ENCODE results near the gene BTG2.

The BTG2 gene

DNA sequence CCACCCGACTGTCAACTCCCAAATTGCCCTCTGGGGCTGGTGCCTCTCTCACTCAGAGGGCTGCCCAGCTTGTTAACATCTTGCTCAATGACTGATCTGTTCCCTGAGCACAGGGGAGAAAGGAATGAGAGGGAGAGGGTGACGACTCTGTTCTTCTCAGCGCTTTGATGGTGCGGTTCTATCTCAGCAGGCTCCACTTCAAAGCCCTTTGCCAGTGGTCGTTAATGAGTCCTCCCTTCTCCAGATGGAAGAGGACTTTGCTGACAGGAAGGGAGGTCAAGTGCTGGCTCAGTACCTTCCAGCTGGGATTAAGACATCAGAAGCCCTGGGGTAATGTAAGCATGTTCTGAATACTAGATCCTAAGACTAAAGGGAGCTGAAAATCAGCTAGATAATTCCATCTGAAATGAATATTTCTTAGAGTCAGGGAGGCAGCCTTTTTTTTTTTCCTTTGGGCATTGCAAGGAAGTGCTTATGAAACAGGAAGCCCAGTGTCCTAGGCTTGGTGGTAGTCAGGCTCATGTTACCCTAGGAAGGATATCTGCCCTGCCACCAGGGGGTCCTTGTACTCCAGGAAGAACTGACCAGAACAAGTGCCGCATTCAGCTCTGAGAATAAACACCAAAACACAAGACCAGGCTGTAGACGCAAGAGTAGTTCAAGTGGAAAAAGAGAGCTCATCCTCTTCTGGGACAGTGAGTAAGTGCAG is 40.9 kb downstream of the BTG2 start:
- no peak for DNase-seq

DNA sequence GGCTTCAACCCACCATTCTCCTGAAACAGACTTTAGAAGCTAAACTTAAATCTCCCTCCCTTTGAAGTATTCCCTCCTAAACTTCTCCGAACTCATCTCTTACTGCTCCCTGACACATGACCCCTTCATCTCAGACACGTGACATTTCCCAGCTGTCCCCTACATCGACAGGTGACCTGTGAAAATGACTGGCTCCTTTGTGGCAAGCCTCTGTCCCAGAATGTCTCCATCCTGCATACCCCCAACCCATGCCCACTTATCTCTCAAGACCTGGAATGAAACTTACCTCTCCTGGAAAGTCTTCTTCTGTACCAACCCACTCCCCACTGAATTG is 41.4 kb downstream of the BTG2 start:
- no peak for DNase-seq

DNA sequence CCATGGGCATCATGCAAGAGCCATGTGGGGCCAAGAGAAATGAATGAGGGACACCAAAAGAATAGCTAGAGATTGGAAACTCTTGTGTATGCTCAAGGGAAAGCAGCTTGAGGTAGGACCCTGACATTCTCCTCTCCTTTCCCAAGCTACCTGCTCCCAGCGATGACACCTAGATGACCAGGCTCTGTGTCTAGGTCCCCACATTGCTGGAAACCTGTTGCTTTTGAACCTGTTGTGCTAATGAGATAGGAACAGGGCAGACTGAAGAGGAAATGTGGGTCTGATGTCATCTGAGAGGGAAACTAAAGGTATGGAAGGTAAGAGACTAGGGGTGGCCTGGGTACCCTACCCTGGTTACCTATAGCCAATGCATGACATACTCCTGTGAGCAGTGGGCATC is 43.8 kb downstream of the BTG2 start:
- DNase-seq, result no peak

DNA sequence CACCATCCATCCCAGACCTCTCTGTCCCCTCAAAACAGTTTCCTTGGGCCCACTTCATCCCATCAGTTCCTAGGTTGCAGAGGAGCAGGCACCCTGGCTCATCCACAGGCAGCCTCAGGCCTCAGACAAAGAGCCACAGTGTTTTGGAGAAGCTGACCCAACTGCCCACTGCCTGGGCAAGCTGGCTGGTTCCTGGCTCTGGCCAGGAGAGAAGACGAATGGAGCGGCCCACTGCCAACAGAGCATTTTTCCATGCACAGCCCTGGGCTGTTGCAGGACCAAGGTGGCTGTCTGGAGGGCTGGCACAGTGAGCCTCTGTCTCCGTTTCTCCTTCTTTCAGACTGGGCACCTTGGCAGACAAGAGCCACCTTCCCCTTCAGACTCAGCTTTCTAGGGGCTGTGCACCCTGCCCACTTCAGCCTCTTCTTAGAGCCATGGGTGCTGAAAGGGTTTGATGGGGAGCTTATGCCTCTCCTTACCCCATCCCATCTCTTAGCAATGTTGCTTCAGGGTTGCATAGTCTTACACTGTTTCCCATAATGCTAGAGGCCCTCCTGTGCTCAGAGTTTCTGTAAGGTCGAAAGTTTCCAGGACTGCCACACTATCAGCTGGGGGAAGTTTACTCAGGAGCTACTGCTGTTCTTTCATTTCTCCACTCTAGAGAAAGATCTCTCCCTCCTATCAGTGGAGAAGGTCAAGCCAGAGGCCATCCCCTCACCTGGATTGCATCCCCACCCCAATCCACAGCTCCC is 44.6 kb downstream of the BTG2 start:
- DNase-seq, result no peak

DNA sequence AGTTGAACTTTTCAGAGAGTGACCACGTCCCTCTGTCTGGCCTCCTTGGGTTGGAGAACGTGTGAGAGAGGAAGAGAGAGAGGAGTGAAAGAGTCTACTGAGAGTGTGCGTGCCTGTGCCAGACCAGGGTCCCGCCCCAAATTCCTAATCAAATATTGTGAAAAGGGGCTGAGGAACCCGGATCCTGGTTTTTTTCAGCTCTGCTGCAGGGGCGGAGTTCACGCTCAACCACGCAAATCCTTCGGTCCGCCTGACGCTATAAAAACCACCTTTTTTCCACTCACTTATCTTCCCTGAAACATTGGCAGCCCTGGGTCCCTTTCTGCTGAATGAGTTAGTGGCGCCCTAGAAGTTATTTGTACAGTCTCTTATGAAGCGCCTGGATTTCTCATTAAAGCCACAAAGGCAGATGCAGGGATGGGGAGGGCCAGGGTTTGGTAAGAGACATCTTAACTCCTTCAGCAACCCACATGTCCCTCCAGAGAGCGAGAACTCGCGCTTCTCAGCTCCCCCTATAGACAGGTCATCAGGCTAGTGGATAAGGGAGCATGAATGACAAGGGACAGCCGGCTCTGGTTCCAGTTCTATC is 45.8 kb downstream of the BTG2 start, which contains the start of gene FMOD:
FMOD (minus strand) TSS at position 86 of the 589 bp plus-strand sequence. CDS start 2,852 bp downstream, outside the sequence.
- peak; percentile 50 for DNase-seq

DNA sequence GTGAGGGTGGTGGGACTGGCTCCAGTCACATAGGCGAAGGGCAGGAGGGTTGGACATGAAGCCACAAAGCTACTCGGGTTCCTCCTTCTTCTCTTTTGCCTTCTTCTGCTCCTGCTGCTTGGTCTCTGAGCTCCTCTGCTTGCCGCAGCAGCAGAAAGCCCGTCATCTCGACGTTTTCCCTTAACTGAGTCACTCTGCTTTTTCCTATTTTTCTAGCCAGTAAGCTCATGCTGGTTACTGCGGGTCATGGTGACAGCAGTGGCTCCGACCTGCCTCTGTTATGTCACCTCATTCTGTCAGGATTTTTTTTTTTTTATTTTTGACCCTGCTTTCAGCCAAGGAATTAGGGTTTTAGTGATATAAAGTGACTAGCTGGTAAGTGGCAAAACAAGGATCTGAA is 48.2 kb downstream of the BTG2 start:
- DNase-seq, result no peak

DNA sequence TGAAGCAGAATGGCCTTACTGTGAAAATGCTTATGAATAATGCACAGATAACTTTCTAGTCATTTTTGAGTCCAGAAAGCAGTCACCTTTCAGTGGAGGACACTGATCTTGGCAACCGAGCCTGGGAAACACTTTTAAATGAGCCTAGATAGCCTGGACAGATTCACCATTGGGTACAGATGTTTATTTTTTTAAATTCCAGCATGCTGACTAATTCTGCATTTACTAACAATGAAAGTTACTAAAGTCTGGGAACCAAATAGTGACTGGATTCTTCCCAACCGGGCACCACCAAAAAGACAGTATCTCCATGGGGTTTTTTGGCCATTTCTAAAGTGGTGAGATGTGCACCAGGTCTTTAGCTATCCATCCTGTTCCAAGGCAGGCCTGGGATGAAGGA is 48.9 kb downstream of the BTG2 start:
- DNase-seq, result no peak

DNA sequence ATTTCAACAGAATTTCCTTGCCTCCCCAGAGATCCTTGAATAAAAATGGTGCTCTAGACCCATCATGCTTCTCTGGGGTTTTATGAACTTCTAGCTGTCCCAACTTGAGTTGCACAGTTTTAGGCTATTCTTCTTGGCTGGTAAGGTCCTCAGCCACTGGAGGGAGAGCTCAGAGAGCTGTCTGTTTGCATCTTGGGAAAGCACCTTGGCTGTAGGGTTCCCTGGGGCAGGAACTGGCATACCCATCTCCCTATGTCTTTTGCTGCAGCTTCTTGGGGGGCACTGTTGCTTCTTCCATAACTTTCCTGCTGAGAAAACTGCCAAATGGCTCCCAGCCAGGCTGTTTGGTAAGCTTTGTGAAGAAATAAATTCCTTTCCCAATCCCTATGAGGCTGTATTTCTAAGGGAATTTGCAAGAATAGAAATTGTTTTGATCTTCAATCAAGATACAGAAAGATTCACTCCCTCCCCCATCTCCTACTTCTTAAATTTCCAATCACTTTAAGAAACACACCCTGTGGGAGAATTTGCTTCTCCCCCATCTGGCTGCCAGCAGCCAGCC is 53.8 kb downstream of the BTG2 start:
- peak; percentile 68 for DNase-seq
